Right renal pelvis (tissue), 4 donors: ENCODE results near the gene ALPI. TPM values are rescaled to one million over a fixed set of nuclear protein-coding genes. Genes with fewer than 3 reads are reported as not detected.

Experiments used
- DNase-seq, 4 donors: peaks; one replicate each; pipeline ENCODE4 v3.0.0-alpha.2; 2013; ENCODE audit warnings: low read depth in 4 of 4, low spot score in 3 of 4, missing footprints in 1 of 4
- polyA plus RNA-seq, 4 donors: library from polyadenylated mRNA; unstranded; fragments of 120-200 nt; gene quantifications; one replicate each; pipeline ENCODE4 v1.2.1, GENCODE V29; 2013; ENCODE audit not compliant: insufficient read length in 4 of 4

ALPI gene
- polyA plus RNA-seq, 4 donors, result 0.06 to 0.10 TPM; not detected in 2

- no peak for DNase-seq
Measured at GRCh38 chr2:232458661-232459418, 2.9 kb downstream of the ALPI start.

- DNase-seq, result no peak
Measured at GRCh38 chr2:232459419-232460035, 3.6 kb downstream of the ALPI start.

- DNase-seq, result no peak
Measured at GRCh38 chr2:232460171-232460570, 4.2 kb downstream of the ALPI start.

- DNase-seq, result no peak
Measured at GRCh38 chr2:232463701-232464543, 8.0 kb downstream of the ALPI start.

GRCh38 chr2:232464544-232464885 lies 8.6 kb downstream of the ALPI start:
- DNase-seq, result no peak

- no peak for DNase-seq
Measured at GRCh38 chr2:232465061-232465460, 9.1 kb downstream of the ALPI start.

- DNase-seq, result no peak
Measured at GRCh38 chr2:232466221-232466620, 10.3 kb downstream of the ALPI start.

GRCh38 chr2:232473467-232473890 lies 17.5 kb downstream of the ALPI start:
- DNase-seq, result peak in 3 of 4 donors; percentile 38 to 40 (median 40)

- no peak for DNase-seq
Measured at GRCh38 chr2:232476045-232476444, 20.1 kb downstream of the ALPI start.

GRCh38 chr2:232476791-232477190 lies 20.8 kb downstream of the ALPI start:
- no peak for DNase-seq

GRCh38 chr2:232477751-232478510 lies 22.0 kb downstream of the ALPI start:
- DNase-seq, result no peak

- DNase-seq, result no peak
Measured at GRCh38 chr2:232478571-232479340, 22.8 kb downstream of the ALPI start.

- no peak for DNase-seq
Measured at GRCh38 chr2:232479341-232480200, 23.6 kb downstream of the ALPI start.

- DNase-seq, result no peak
Measured at GRCh38 chr2:232480201-232481190, 24.5 kb downstream of the ALPI start.

- no peak for DNase-seq
Measured at GRCh38 chr2:232481322-232482140, 25.6 kb downstream of the ALPI start.

- no peak for DNase-seq
Measured at GRCh38 chr2:232482301-232483238, 26.6 kb downstream of the ALPI start.
